ENCODE results near the gene LRCH4. TPM values are rescaled to one million over a fixed set of nuclear protein-coding genes. Genes with fewer than 3 reads are reported as not detected.
A peak's percentile ranks its signal among the peaks of the same experiment; 100 is the strongest.

The LRCH4 gene
- total and polyA plus RNA-seq, 2 experiments from 2014 or later = 103 to 108 TPM

DNA sequence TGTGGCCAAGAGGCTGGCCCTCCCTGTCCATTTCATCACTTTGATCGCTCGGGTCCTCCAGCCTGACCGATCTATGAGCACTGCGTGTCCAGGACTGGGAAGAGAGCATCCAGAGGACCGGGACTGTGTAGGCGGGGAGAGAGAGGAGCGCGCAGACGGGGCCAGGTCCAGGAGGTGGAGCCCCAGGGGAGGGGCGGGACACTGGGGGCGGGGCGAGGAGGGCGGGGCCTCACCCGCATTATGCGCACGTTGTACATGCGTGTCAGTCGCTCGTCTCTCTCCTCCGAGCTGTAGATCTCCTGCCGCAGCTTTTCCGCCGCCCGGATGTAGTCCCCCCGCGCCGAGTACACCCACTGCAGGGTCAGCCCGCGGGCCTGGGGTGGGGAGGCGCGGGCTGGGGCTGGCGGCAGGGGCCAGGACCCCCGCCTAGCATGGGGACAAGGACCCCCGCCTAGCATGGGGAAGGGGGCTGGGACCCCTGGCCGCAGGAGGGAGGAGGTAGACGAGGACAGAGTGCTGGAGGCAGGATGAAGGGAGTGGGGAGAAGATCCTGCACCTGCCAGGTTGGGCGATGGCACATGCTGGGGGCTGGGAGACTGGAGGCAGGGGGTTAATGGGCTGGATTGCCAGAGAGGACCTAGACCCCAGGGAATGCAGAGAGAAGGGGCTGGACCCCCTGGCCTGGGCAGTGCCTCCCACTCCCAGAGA is 40.8 kb upstream of the LRCH4 start:
- peak; percentile 81 to 91 for DNase-seq (ENCODE audit: low read depth in 1 of 2, low spot score in 1 of 2)
- TF ChIP-seq, protein P1, sequence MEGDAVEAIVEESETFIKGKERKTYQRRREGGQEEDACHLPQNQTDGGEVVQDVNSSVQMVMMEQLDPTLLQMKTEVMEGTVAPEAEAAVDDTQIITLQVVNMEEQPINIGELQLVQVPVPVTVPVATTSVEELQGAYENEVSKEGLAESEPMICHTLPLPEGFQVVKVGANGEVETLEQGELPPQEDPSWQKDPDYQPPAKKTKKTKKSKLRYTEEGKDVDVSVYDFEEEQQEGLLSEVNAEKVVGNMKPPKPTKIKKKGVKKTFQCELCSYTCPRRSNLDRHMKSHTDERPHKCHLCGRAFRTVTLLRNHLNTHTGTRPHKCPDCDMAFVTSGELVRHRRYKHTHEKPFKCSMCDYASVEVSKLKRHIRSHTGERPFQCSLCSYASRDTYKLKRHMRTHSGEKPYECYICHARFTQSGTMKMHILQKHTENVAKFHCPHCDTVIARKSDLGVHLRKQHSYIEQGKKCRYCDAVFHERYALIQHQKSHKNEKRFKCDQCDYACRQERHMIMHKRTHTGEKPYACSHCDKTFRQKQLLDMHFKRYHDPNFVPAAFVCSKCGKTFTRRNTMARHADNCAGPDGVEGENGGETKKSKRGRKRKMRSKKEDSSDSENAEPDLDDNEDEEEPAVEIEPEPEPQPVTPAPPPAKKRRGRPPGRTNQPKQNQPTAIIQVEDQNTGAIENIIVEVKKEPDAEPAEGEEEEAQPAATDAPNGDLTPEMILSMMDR (IDR thresholded peaks at IDR 0.05; ENCODE audit: low read depth, low read length) = no peak
- H3K27me3 ChIP-seq = peaks cover under 1% of the 10 kb centered on the region
- H3K4me3 ChIP-seq = peak overlapping the region; percentile 16
- H3K9me3 ChIP-seq (ENCODE audit: low read depth) = no peaks in the 10 kb centered on the region
- no peaks in the 10 kb centered on the region for H3K36me3 ChIP-seq
- H3K27ac ChIP-seq = no peak overlapping the region
- no peaks in the 10 kb centered on the region for H3K4me1 ChIP-seq (ENCODE audit: low read depth)

DNA sequence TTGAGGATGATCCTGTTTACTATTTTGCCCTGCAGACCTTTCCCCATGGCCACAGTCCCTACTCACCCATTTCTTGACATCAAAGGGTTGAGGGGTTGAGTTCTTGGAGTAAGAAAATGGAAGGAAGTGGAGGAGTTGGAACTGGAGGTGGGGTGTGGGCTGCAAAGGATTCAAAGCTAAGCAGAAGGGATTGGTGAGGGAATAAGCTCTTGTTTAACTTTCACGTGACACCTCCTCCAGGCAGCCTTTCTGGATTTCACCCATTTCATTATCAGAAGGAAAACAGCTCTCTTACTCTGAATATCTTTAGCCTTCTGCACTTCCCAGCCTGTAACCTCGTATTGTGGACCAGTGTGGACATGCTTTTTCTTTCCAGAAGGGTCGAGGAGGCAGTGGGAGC is 40.1 kb upstream of the LRCH4 start:
- TF ChIP-seq, protein P1 (IDR thresholded peaks at IDR 0.05; ENCODE audit: low read depth, low read length) = no peak
- Histone ChIP-seq H3K9me3 (ENCODE audit: low read depth) (no peaks in the 10 kb centered on the region), H3K27me3 (no peaks in the 10 kb centered on the region), H3K4me3 (no peak overlapping the region), H3K27ac (no peak overlapping the region), H3K4me1 (ENCODE audit: low read depth) (no peaks in the 10 kb centered on the region), H3K36me3 (no peaks in the 10 kb centered on the region)
- DNase-seq (ENCODE audit: low read depth in 1 of 2, low spot score in 1 of 2) = no peak

DNA sequence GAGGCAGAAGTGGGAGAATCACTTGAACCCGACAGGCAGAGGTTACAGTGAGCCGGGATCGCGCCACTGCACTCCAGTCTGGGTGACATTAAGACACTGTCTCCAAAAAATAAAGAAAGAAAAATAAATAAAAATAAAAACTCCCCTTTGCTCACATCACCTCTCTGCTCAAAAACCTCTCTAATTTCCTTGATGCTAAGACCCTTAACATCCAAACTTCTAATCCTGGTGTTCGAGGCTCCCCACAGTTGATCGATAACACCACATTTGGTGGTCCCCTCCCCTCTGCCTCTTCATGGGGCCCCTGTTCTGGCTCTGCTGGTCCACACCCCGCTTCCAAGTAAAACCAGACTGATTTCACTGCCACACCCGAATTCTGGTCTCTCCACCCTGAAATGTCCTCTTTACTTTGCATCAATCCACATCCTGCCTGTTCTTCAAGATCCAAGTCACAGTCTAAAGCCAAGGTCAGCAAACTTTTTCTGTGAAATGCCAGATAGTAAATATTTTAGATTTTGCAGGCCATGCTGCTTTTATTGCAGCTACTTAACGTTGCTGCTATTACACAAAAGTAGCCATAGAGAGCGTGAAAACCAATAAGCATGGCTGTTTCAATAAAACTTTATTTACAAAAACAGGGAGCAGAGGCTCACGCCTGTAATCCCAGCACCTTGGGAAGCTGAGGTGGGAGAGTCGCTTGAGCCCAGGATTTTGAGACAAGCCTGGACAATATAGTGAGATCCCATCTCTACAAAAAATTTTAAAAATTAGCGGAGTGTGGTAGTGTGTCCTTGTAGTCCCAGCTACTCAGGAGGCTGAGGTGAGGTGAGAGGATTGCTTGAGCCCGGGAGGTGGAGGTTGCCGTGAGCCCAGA is 38.3 kb upstream of the LRCH4 start:
- Histone ChIP-seq H3K4me3 (no peak overlapping the region), H3K27ac (no peak overlapping the region), H3K36me3 (no peaks in the 10 kb centered on the region), H3K9me3 (ENCODE audit: low read depth) (no peaks in the 10 kb centered on the region), H3K4me1 (ENCODE audit: low read depth) (no peaks in the 10 kb centered on the region), H3K27me3 (no peaks in the 10 kb centered on the region)
- TF ChIP-seq, protein P1 (IDR thresholded peaks at IDR 0.05; ENCODE audit: low read depth, low read length) = no peak
- no peak for DNase-seq (ENCODE audit: low read depth in 1 of 2, low spot score in 1 of 2)

DNA sequence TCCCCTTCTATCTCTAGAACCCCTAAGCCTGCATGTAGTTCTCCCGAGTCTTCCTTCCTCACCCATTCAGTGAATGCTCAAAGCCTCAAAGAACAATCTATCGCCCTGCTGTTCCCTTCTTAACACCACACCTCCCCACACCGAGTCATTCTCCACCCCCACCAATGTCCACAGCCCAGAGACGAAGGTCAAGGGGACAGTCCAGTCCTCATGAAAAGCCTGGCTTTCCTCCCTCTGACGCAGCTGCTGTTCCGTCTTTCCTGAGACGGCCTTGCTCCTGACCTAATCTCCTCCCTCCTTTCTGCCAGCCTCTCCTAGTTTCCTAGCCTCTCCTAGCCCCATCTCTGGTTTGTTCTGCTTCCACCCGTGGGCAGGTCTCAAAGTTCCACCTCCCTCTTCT is 35.6 kb upstream of the LRCH4 start:
- Histone ChIP-seq H3K9me3 (ENCODE audit: low read depth) (no peaks in the 10 kb centered on the region), H3K36me3 (no peaks in the 10 kb centered on the region), H3K27ac (no peak overlapping the region), H3K4me1 (ENCODE audit: low read depth) (no peaks in the 10 kb centered on the region), H3K27me3 (no peaks in the 10 kb centered on the region), H3K4me3 (no peak overlapping the region)
- DNase-seq (ENCODE audit: low read depth in 1 of 2, low spot score in 1 of 2) = no peak
- TF ChIP-seq, protein P1 (IDR thresholded peaks at IDR 0.05; ENCODE audit: low read depth, low read length) = no peak

DNA sequence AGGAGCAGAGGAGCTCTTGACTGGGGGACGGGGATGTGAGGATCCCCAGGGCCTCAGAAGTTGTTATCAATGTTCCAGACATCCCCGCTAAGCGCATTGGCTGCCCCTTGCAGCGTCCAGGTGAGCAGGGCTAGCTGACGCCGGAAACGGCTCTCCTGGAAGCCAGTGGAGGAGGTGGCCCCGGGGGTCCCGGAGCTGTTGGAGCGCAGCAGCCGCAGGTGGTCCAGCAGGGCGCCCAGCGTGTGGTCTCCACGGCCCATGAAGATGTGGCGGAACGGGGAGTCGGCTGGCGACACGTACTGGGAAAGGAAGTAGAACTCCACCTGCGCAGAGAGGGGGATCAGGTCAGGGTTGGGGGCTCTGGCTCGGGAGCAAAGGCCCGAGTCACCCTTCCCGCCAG is 34.9 kb upstream of the LRCH4 start:
- Histone ChIP-seq H3K27me3 (no peaks in the 10 kb centered on the region), H3K36me3 (no peaks in the 10 kb centered on the region), H3K9me3 (ENCODE audit: low read depth) (no peaks in the 10 kb centered on the region), H3K27ac (no peak overlapping the region), H3K4me1 (ENCODE audit: low read depth) (no peaks in the 10 kb centered on the region), H3K4me3 (no peak overlapping the region)
- no peak for DNase-seq (ENCODE audit: low read depth in 1 of 2, low spot score in 1 of 2)
- TF ChIP-seq, protein P1 (IDR thresholded peaks at IDR 0.05; ENCODE audit: low read depth, low read length) = no peak

Data from cardiac muscle cell (in vitro differentiated cells and primary cell).